ENCODE data around the gene NIP7. TPM values are rescaled to one million over a fixed set of nuclear protein-coding genes. Genes with fewer than 3 reads are reported as not detected.
"Not testable (repeated sequence)": the region's sequence is repeated elsewhere in the genome, so short reads cannot be mapped to it uniquely, and the experiment has no call there.

The NIP7 gene
- polyA plus RNA-seq (2013, experiment 1 of 2): 74.2 TPM
- 74.5 TPM for polyA plus RNA-seq (2013, experiment 2 of 2)

- peaks cover 2% of the 10 kb centered on the region for H3K4me1 ChIP-seq (ENCODE audit: control insufficient read depth, low read depth, low read length)
- H3K4ac ChIP-seq (ENCODE audit: low read depth, low read length): peak within 1 kb of the TSS; percentile 87
- H4K5ac ChIP-seq (ENCODE audit: low read length): no peak within 1 kb of the TSS
- peak within 1 kb of the TSS; percentile 45 for H2BK5ac ChIP-seq (ENCODE audit: low read length)
- DNase-seq: peak; percentile 100
- H3K79me1 ChIP-seq (ENCODE audit: low read length): peaks cover 11% of the 10 kb centered on the region
- H4K8ac ChIP-seq (ENCODE audit: low read depth, low read length): no peak within 1 kb of the TSS
- H3K4me2 ChIP-seq (ENCODE audit: low read length): peak within 1 kb of the TSS; percentile 99
- H2BK15ac ChIP-seq (replicated peaks; ENCODE audit: low read depth): no peak within 1 kb of the TSS
- H3K18ac ChIP-seq (ENCODE audit: low read length): peak within 1 kb of the TSS; percentile 55
- H3K4me3 ChIP-seq (ENCODE audit: low read length): peak within 1 kb of the TSS; percentile 99
- H2BK120ac ChIP-seq (ENCODE audit: low read depth, low read length): no peak within 1 kb of the TSS
- H3K36me3 ChIP-seq (ENCODE audit: control insufficient read depth, insufficient read depth, low read length): peaks cover 8% of the 10 kb centered on the region
- no peaks in the 10 kb centered on the region for H3K27me3 ChIP-seq (ENCODE audit: insufficient read depth, low read length, poor library complexity)
- peak within 1 kb of the TSS; percentile 82 for H3K23ac ChIP-seq (ENCODE audit: low read length)
- peak within 1 kb of the TSS; percentile 77 for H3K27ac ChIP-seq (ENCODE audit: low read depth, low read length)
- peak within 1 kb of the TSS; percentile 74 for H2AK5ac ChIP-seq (ENCODE audit: low read length)
- peaks cover 31% of the 10 kb centered on the region for H3K79me2 ChIP-seq (ENCODE audit: control insufficient read depth, insufficient read depth, low read length)
- peak within 1 kb of the TSS; percentile 99 for H3K56ac ChIP-seq (ENCODE audit: low read length)
- WGBS (ENCODE audit: extremely low coverage, insufficient coverage, low lambda C conversion rate): no CpG with 5 or more reads among the region's 77 CpGs
- H3K9ac ChIP-seq (ENCODE audit: low read length): peak within 1 kb of the TSS; percentile 99
These were observed at the start of gene NIP7, which contains the start of gene COG8 for GRCh38 chr16:69339289-69340094. TSS of gene NIP7 (plus strand) at chr16:69339772. CDS start at chr16:69339830, 58 bp downstream. TSS of gene COG8 (minus strand) at chr16:69339564. CDS start at chr16:69339552, 12 bp downstream.

DNA sequence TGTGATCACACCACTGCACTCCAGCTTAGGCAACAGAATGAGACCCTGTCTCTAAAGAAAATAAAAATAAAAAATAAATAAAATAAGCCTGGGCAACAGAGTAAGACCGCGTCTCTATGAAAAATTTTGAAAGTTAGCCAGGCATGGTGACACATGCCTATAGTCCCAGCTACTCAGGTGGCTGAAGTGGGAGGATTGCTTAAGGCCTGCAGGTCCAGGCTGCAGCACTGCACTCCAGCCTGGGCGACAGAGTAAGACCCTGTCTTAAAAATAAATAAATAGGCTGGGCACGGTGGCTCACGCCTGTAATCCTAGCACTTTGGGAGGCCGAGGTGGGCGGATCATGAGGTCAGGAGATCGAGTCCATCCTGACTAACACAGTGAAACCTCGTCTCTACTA, 47.9 kb upstream of the NIP7 start:
- H4K8ac ChIP-seq (ENCODE audit: low read depth, low read length); H3K79me2 ChIP-seq (ENCODE audit: control insufficient read depth, insufficient read depth, low read length); H3K4me2 ChIP-seq (ENCODE audit: low read length); H3K56ac ChIP-seq (ENCODE audit: low read length); H3K9ac ChIP-seq (ENCODE audit: low read length); H2BK15ac ChIP-seq (replicated peaks; ENCODE audit: low read depth); H3K79me1 ChIP-seq (ENCODE audit: low read length); H3K23ac ChIP-seq (ENCODE audit: low read length); H3K27me3 ChIP-seq (ENCODE audit: insufficient read depth, low read length, poor library complexity); H3K4me1 ChIP-seq (ENCODE audit: control insufficient read depth, low read depth, low read length); H2AK5ac ChIP-seq (ENCODE audit: low read length); H3K36me3 ChIP-seq (ENCODE audit: control insufficient read depth, insufficient read depth, low read length); H2BK5ac ChIP-seq (ENCODE audit: low read length); H3K27ac ChIP-seq (ENCODE audit: low read depth, low read length); H4K5ac ChIP-seq (ENCODE audit: low read length); H2BK120ac ChIP-seq (ENCODE audit: low read depth, low read length); H3K18ac ChIP-seq (ENCODE audit: low read length); H3K4me3 ChIP-seq (ENCODE audit: low read length); H3K4ac ChIP-seq (ENCODE audit: low read depth, low read length); DNase-seq: not testable (repeated sequence)
- no CpG with 5 or more reads among the region's 9 CpGs for WGBS (ENCODE audit: extremely low coverage, insufficient coverage, low lambda C conversion rate)

GRCh38 chr16:69293401-69293800, 46.2 kb upstream of the NIP7 start:
- H3K9ac ChIP-seq (ENCODE audit: low read length): no peak overlapping the region
- H2BK5ac ChIP-seq (ENCODE audit: low read length): no peak overlapping the region
- H3K27ac ChIP-seq (ENCODE audit: low read depth, low read length): no peak overlapping the region
- no peak overlapping the region for H3K23ac ChIP-seq (ENCODE audit: low read length)
- no peak overlapping the region for H3K18ac ChIP-seq (ENCODE audit: low read length)
- no peak overlapping the region for H4K5ac ChIP-seq (ENCODE audit: low read length)
- no peak for DNase-seq
- H3K4ac ChIP-seq (ENCODE audit: low read depth, low read length): no peak overlapping the region
- H3K79me1 ChIP-seq (ENCODE audit: low read length): no peaks in the 10 kb centered on the region
- WGBS (ENCODE audit: extremely low coverage, insufficient coverage, low lambda C conversion rate): no CpG with 5 or more reads among the region's 3 CpGs
- no peaks in the 10 kb centered on the region for H3K27me3 ChIP-seq (ENCODE audit: insufficient read depth, low read length, poor library complexity)
- no peak overlapping the region for H2AK5ac ChIP-seq (ENCODE audit: low read length)
- no peak overlapping the region for H3K4me3 ChIP-seq (ENCODE audit: low read length)
- H3K79me2 ChIP-seq (ENCODE audit: control insufficient read depth, insufficient read depth, low read length): no peaks in the 10 kb centered on the region
- H3K36me3 ChIP-seq (ENCODE audit: control insufficient read depth, insufficient read depth, low read length): no peaks in the 10 kb centered on the region
- H2BK15ac ChIP-seq (replicated peaks; ENCODE audit: low read depth): no peak overlapping the region
- no peak overlapping the region for H2BK120ac ChIP-seq (ENCODE audit: low read depth, low read length)
- no peak overlapping the region for H3K4me2 ChIP-seq (ENCODE audit: low read length)
- H3K56ac ChIP-seq (ENCODE audit: low read length): no peak overlapping the region
- H3K4me1 ChIP-seq (ENCODE audit: control insufficient read depth, low read depth, low read length): no peaks in the 10 kb centered on the region
- no peak overlapping the region for H4K8ac ChIP-seq (ENCODE audit: low read depth, low read length)

- Histone ChIP-seq H3K4ac (ENCODE audit: low read depth, low read length) (no peak overlapping the region), H3K27ac (ENCODE audit: low read depth, low read length) (no peak overlapping the region), H3K18ac (ENCODE audit: low read length) (no peak overlapping the region), H4K5ac (ENCODE audit: low read length) (no peak overlapping the region), H3K79me2 (ENCODE audit: control insufficient read depth, insufficient read depth, low read length) (no peaks in the 10 kb centered on the region), H2BK5ac (ENCODE audit: low read length) (no peak overlapping the region), H3K36me3 (ENCODE audit: control insufficient read depth, insufficient read depth, low read length) (no peaks in the 10 kb centered on the region), H3K23ac (ENCODE audit: low read length) (no peak overlapping the region), H3K4me2 (ENCODE audit: low read length) (no peak overlapping the region), H2BK15ac (replicated peaks; ENCODE audit: low read depth) (no peak overlapping the region), H3K56ac (ENCODE audit: low read length) (no peak overlapping the region), H3K27me3 (ENCODE audit: insufficient read depth, low read length, poor library complexity) (no peaks in the 10 kb centered on the region), H3K4me3 (ENCODE audit: low read length) (no peak overlapping the region), H4K8ac (ENCODE audit: low read depth, low read length) (no peak overlapping the region), H3K79me1 (ENCODE audit: low read length) (no peaks in the 10 kb centered on the region), H2AK5ac (ENCODE audit: low read length) (no peak overlapping the region), H2BK120ac (ENCODE audit: low read depth, low read length) (no peak overlapping the region), H3K9ac (ENCODE audit: low read length) (no peak overlapping the region), H3K4me1 (ENCODE audit: control insufficient read depth, low read depth, low read length) (no peaks in the 10 kb centered on the region)
- no peak for DNase-seq
- WGBS (ENCODE audit: extremely low coverage, insufficient coverage, low lambda C conversion rate): no CpG with 5 or more reads among the region's 1 CpG
These were observed 45.5 kb upstream of the NIP7 start for GRCh38 chr16:69294051-69294450.

DNA sequence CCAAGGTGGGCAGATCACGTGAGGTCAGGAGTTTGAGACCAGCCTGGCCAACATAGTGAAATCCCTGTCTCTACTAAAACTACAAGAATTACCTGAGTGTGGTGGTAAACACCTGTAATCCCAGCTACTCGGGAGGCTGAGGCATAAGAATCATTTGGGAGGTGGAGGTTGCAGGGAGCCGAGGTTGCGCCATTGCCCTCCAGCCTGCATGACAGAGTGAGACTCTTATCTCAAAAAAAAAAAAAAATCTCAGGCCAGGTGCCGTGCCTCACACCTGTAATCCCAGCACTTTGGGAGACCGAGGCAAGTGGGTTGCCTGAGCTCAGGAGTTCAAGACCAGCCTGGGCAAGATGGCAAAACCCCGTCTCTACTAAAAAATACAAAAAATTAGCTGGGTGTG, 42.8 kb upstream of the NIP7 start:
- not testable (repeated sequence) for H2BK5ac ChIP-seq (ENCODE audit: low read length); H3K27ac ChIP-seq (ENCODE audit: low read depth, low read length); DNase-seq; H3K4me1 ChIP-seq (ENCODE audit: control insufficient read depth, low read depth, low read length); H3K18ac ChIP-seq (ENCODE audit: low read length); H3K4me3 ChIP-seq (ENCODE audit: low read length); H4K5ac ChIP-seq (ENCODE audit: low read length); H4K8ac ChIP-seq (ENCODE audit: low read depth, low read length); H3K27me3 ChIP-seq (ENCODE audit: insufficient read depth, low read length, poor library complexity); H3K23ac ChIP-seq (ENCODE audit: low read length); H3K4ac ChIP-seq (ENCODE audit: low read depth, low read length); H3K79me1 ChIP-seq (ENCODE audit: low read length); H3K9ac ChIP-seq (ENCODE audit: low read length); H2AK5ac ChIP-seq (ENCODE audit: low read length); H3K4me2 ChIP-seq (ENCODE audit: low read length); H2BK120ac ChIP-seq (ENCODE audit: low read depth, low read length); H3K56ac ChIP-seq (ENCODE audit: low read length); H2BK15ac ChIP-seq (replicated peaks; ENCODE audit: low read depth); H3K79me2 ChIP-seq (ENCODE audit: control insufficient read depth, insufficient read depth, low read length); H3K36me3 ChIP-seq (ENCODE audit: control insufficient read depth, insufficient read depth, low read length)
- no CpG with 5 or more reads among the region's 7 CpGs for WGBS (ENCODE audit: extremely low coverage, insufficient coverage, low lambda C conversion rate)

Data from mesendoderm (in vitro differentiated cells).